K562 (cell line): ENCODE results near the gene INHA. TPM values are rescaled to one million over a fixed set of nuclear protein-coding genes. Genes with fewer than 3 reads are reported as not detected.
A peak's percentile ranks its signal among the peaks of the same experiment; 100 is the strongest.

ENCODE experiments used
- ATAC-seq: fragments of 200-7000 bp; cut with Tn5 transposase; 3 replicates; pipeline ENCODE4 v1.9.1; 2020; ENCODE audit warnings: moderate library complexity
- BruUV-seq: library from RNA; stranded (reverse); fragments of 400-500 nt; replicated peaks from 2 replicates; lab custom pipeline; 2021; lab: Mats Ljungman, UMichigan
- CTCF ChIA-PET: fragments of 300-600 bp; formaldehyde crosslinking; extraction: SDS; loops from one replicate; lab custom pipeline; 2021; ENCODE audit warnings: low intra/inter-chr PET ratio; lab: Yijun Ruan, JAX
- POLR2A ChIA-PET: fragments of 300-600, 350-650 bp; sonication (Branson Sonifier 250); formaldehyde crosslinking; extraction: SDS; loops from one replicate; lab custom pipeline; 2021; ENCODE audit warnings: antibody characterized with exemption, inconsistent platforms; lab: Yijun Ruan, JAX
- DNase-seq, 4 experiments: peaks; one replicate each; pipeline versions ENCODE4 v3.0.0 to v3.0.0-alpha.2; 2011 to 2018; ENCODE audit warnings: low spot score in 3 of 4, mixed read lengths in 3 of 4; ENCODE audit errors: extremely low read depth in 1 of 4
- FAIRE-seq: peaks from 2 replicates; lab custom pipeline; 2011; peaks lifted over from hg19 to GRCh38; lab: Jason Lieb, UNC
- H2AFZ ChIP-seq: 2 replicates; pipeline ENCODE4 v1.6.0; 2011; ENCODE audit warnings: low read depth, low read length, control low read depth, inconsistent platforms
- H3K27ac ChIP-seq: fragments of 200-600 bp; 3 replicates; pipeline ENCODE4 v1.8.0; 2011; ENCODE audit warnings: low read depth, mild to moderate bottlenecking, control low read depth, inconsistent platforms, low read length, moderate library complexity, mixed read lengths; ENCODE audit errors: extremely low read depth
- H3K27me3 ChIP-seq, 2 experiments: fragments of 300-600 bp in 1 of 2; 2 replicates in 1 of 2; 3 replicates in 1 of 2; pipeline versions ENCODE4 v1.6.0 to v1.8.0; 2011; ENCODE audit warnings: inconsistent platforms in 2 of 2, low read length in 2 of 2, mild to moderate bottlenecking in 1 of 2, mixed read lengths in 1 of 2, moderate library complexity in 1 of 2; ENCODE audit not compliant: control insufficient read depth in 2 of 2, insufficient read depth in 2 of 2
- H3K36me3 ChIP-seq: fragments of 300-600 bp; 3 replicates; pipeline ENCODE4 v1.8.0; 2011; ENCODE audit warnings: mild to moderate bottlenecking, low read length, inconsistent platforms; ENCODE audit not compliant: control insufficient read depth, insufficient read depth
- H3K4me1 ChIP-seq, 2 experiments: fragments of 200-600 bp in 1 of 2; replicated peaks in 1 of 2; 2 replicates in 1 of 2; 3 replicates in 1 of 2; pipeline versions ENCODE4 v1.5.1 to v1.8.0; 2011; ENCODE audit warnings: inconsistent platforms in 2 of 2, low read length in 2 of 2, mild to moderate bottlenecking in 1 of 2, mixed read lengths in 1 of 2, moderate library complexity in 1 of 2; ENCODE audit not compliant: control insufficient read depth in 2 of 2, insufficient read depth in 2 of 2
- H3K4me2 ChIP-seq: 2 replicates; pipeline ENCODE4 v1.6.1; 2011; ENCODE audit warnings: low read length, control low read depth, inconsistent platforms, mixed read lengths; ENCODE audit not compliant: insufficient read depth
- H3K4me3 ChIP-seq: fragments of 200-600 bp; sonication (generic), shearing (Covaris generic); 2 replicates; pipeline ENCODE4 v1.5.1; 2016; ENCODE audit warnings: control low read depth, inconsistent platforms
- H3K79me2 ChIP-seq: fragments of 200-600 bp; 3 replicates; pipeline ENCODE4 v1.8.0; 2011; ENCODE audit warnings: low read length, inconsistent platforms; ENCODE audit not compliant: control insufficient read depth, insufficient read depth
- H3K9ac ChIP-seq, 2 experiments: 2 replicates each; pipeline versions ENCODE4 v1.6.0 to v1.6.1; 2011; ENCODE audit warnings: low read depth in 2 of 2, low read length in 2 of 2, control low read depth in 1 of 2, inconsistent platforms in 1 of 2, mild to moderate bottlenecking in 1 of 2, mixed read lengths in 1 of 2; ENCODE audit not compliant: insufficient read depth in 1 of 2
- H3K9me1 ChIP-seq: one replicate; pipeline ENCODE4 v1.6.0; 2011; ENCODE audit warnings: inconsistent platforms, mild to moderate bottlenecking, low read length, moderate library complexity; ENCODE audit not compliant: control insufficient read depth, insufficient read depth
- H3K9me3 ChIP-seq: replicated peaks from 2 replicates; pipeline ENCODE4 v1.5.1; 2011; ENCODE audit warnings: low read depth, low read length, inconsistent platforms; ENCODE audit not compliant: control insufficient read depth, insufficient read depth
- H4K20me1 ChIP-seq: replicated peaks from 2 replicates; pipeline ENCODE4 v1.6.1; 2011; ENCODE audit warnings: low read length, inconsistent platforms, mixed read lengths; ENCODE audit not compliant: control insufficient read depth, insufficient read depth
- HINFP ChIP-seq: fragments of 450-650 bp; conservative IDR thresholded peaks from 2 replicates; pipeline ENCODE4 v1.6.1; 2016; ENCODE audit warnings: missing genetic modification characterization, low read depth, mild to moderate bottlenecking, control low read depth, missing compliant biosample characterization
- HLTF ChIP-seq: fragments of 450-650 bp; IDR thresholded peaks from 2 replicates; pipeline ENCODE4 v1.6.1; 2016
- PCBP2 ChIP-seq: fragments of 200-400 bp; formaldehyde crosslinking; IDR thresholded peaks from 2 replicates; pipeline ENCODE4 v1.6.1; 2018; ENCODE audit warnings: low read length, low read depth, mild to moderate bottlenecking, moderate library complexity; ENCODE audit not compliant: poor library complexity, severe bottlenecking
- PURB ChIP-seq: sonication (generic); formaldehyde crosslinking; IDR thresholded peaks from 2 replicates; pipeline ENCODE4 v1.9.0; 2021; ENCODE audit warnings: low read depth, mild to moderate bottlenecking, missing genetic modification reagents
- PYGO2 ChIP-seq: fragments of 450-650 bp; IDR thresholded peaks from 2 replicates; pipeline ENCODE4 v1.6.1; 2016; ENCODE audit warnings: mild to moderate bottlenecking, missing genetic modification characterization, moderate library complexity, missing compliant biosample characterization
- RAD21 ChIP-seq, 2 experiments: fragments of 250-450 bp in 1 of 2; fragments of 450-650 bp in 1 of 2; sonication (Bioruptor Pico) in 1 of 2; formaldehyde crosslinking in 1 of 2; IDR thresholded peaks in 1 of 2; conservative IDR thresholded peaks in 1 of 2; 2 replicates each; pipeline versions ENCODE4 v1.4.0 to v1.8.0; 2020 to 2022; ENCODE audit warnings: mild to moderate bottlenecking in 2 of 2, moderate library complexity in 1 of 2
- RBM17 ChIP-seq: fragments of 200-400 bp; formaldehyde crosslinking; IDR thresholded peaks from 2 replicates; pipeline ENCODE4 v1.6.1; 2017; ENCODE audit warnings: low read depth, mild to moderate bottlenecking, low read length, borderline replicate concordance
- RFX5 ChIP-seq: IDR thresholded peaks from 2 replicates; pipeline ENCODE4 v1.6.1; 2011; ENCODE audit warnings: low read depth, mild to moderate bottlenecking, improper control_type of control experiment, low read length
- SIN3B ChIP-seq: fragments of 450-650 bp; IDR thresholded peaks from 2 replicates; pipeline ENCODE4 v1.6.1; 2017; ENCODE audit warnings: low read depth, mild to moderate bottlenecking, moderate library complexity
- SIX5 ChIP-seq, 2 experiments: IDR thresholded peaks; 2 replicates each; pipeline ENCODE4 v1.6.1; 2011; ENCODE audit warnings: low read length in 2 of 2, borderline replicate concordance in 1 of 2, low read depth in 1 of 2, mild to moderate bottlenecking in 1 of 2, moderate library complexity in 1 of 2; ENCODE audit not compliant: insufficient read depth in 1 of 2
- SMAD1 ChIP-seq: fragments of 150-350 bp; IDR thresholded peaks from 2 replicates; pipeline ENCODE4 v1.6.1; 2014; ENCODE audit warnings: low read length, low read depth; ENCODE audit not compliant: partially characterized antibody
- SMARCA5 ChIP-seq: fragments of 450-650 bp; IDR thresholded peaks from 2 replicates; pipeline ENCODE4 v1.6.1; 2016
- TEAD1 ChIP-seq, 2 experiments: fragments of 450-650 bp in 1 of 2; sonication (generic) in 1 of 2; formaldehyde crosslinking; IDR thresholded peaks; 2 replicates each; pipeline versions ENCODE4 v1.4.0 to v1.8.0; 2020 to 2022; ENCODE audit warnings: mild to moderate bottlenecking in 2 of 2, missing genetic modification reagents in 1 of 2
- YY1 ChIP-seq, 3 experiments: IDR thresholded peaks; 2 replicates each; pipeline ENCODE4 v1.6.1; 2011; ENCODE audit warnings: low read length in 2 of 3, mild to moderate bottlenecking in 2 of 3, moderate library complexity in 2 of 3, borderline replicate concordance in 1 of 3, control low read depth in 1 of 3, low read depth in 1 of 3; ENCODE audit not compliant: insufficient read depth in 3 of 3, insufficient replicate concordance in 2 of 3, control insufficient read depth in 1 of 3, insufficient read length in 1 of 3; ENCODE audit errors: extremely low read depth in 1 of 3
- ZNF140 ChIP-seq: fragments of 250-450 bp; sonication (Bioruptor Pico); IDR thresholded peaks from 2 replicates; pipeline ENCODE4 v1.8.0; 2021; ENCODE audit warnings: moderate library complexity, mild to moderate bottlenecking, inconsistent platforms
- ZNF3 ChIP-seq: fragments of 250-450 bp; sonication (Bioruptor Pico); IDR thresholded peaks from 2 replicates; pipeline ENCODE4 v1.5.0; 2021; ENCODE audit warnings: mild to moderate bottlenecking, moderate library complexity
- ZNF583 ChIP-seq: fragments of 250-450 bp; sonication (Bioruptor Pico); IDR thresholded peaks from 2 replicates; pipeline ENCODE4 v1.4.0; 2020
- ZNF668 ChIP-seq: fragments of 250-450 bp; sonication (Bioruptor Pico); IDR thresholded peaks from 2 replicates; pipeline ENCODE4 v1.8.0; 2022; ENCODE audit warnings: mild to moderate bottlenecking, inconsistent platforms
- ZNF695 ChIP-seq: fragments of 450-650 bp; formaldehyde crosslinking; IDR thresholded peaks from 2 replicates; pipeline ENCODE4 v1.4.0; 2020; ENCODE audit warnings: mild to moderate bottlenecking, moderate library complexity
- ZNF699 ChIP-seq: fragments of 250-450 bp; sonication (Bioruptor Pico); IDR thresholded peaks from 2 replicates; pipeline ENCODE4 v1.8.0; 2021; ENCODE audit warnings: mild to moderate bottlenecking, moderate library complexity; ENCODE audit not compliant: insufficient replicate concordance
- WGBS: fragments of 100-300 bp; shearing (Covaris generic); methylation state at CpG from one replicate; pipeline ENCODE4 v1.1.6; 2016; ENCODE audit warnings: low coverage, mixed read lengths; ENCODE audit not compliant: insufficient coverage; ENCODE audit errors: missing lambda C conversion rate; 5-methylcytosine and 5-hydroxymethylcytosine counted together
- in situ Hi-C: fragments of 300-500 bp; cut with MboI; formaldehyde crosslinking; loops from 4 replicates; pipeline ENCODE4 v1.15.0; 2018; ENCODE audit warnings: inconsistent platforms, mixed read lengths
- intact Hi-C: fragments of 100-400 bp; cut with micrococcal nuclease; formaldehyde crosslinking; loops from 2 replicates; pipeline ENCODE4 v1.14.2; 2022
- polyA plus RNA-seq, 8 experiments: library from polyadenylated mRNA; depleted of rRNA in 4 of 8; stranded (reverse) in 5 of 8; unstranded in 3 of 8; fragments of >200 nt; fragmentation: Nextera tagmentation in 2 of 8; fragmentation: Illumina TruSeq in 1 of 8; extraction: Ambion mirVana in 2 of 8; extraction: Trizol in 1 of 8; gene quantifications; 2 replicates each; pipeline versions ENCODE4 v1.2.1 to v1.2.3, GENCODE V29; 2011 to 2014; ENCODE audit warnings: inconsistent platforms in 1 of 8, missing spikeins in 1 of 8
- total RNA-seq, 7 experiments: library from RNA; depleted of rRNA in 6 of 7; stranded (reverse); fragments of >200 nt in 6 of 7; fragmentation: Illumina TruSeq in 2 of 7; extraction: Trizol in 2 of 7; gene quantifications; 2 replicates each; pipeline versions ENCODE4 v1.2.1 to v1.2.3, GENCODE V29; 2011 to 2021; ENCODE audit warnings: low replicate concordance in 1 of 7

The INHA gene
- total and polyA plus RNA-seq, 9 of the 15 experiments (the other 6 are each of a cell fraction or from before 2014, with no cell fraction given) = 0.07 to 1.9 (median 0.40) TPM

DNA sequence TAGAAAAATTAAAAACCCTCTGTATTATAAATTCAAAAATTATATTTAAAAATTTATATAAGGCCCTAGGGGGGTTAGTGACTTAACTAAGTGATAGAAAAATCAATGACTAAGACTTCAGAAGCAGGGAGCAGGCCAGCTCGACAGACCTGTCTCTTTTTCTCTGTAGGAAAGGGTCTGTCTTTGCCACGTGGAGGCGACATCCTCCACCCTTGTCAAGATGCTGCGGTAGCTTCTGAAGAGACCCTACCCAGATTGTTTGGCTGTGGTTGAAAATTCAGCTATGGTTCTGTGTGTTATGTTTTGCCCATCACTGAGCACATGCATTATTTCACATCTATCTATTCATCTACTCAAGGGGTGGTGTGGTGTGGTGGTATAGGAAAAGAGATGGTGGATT, 47.1 kb downstream of the INHA start (continued):
- peak in 1 of 2 experiments; percentile 56; a peak in 2 of 4 replicates for TF ChIP-seq RAD21 (CRISPR knock-in tag; conservative IDR thresholded peaks at IDR 0.05 in 1 of 2, IDR thresholded peaks at IDR 0.05 in 1 of 2)

GRCh38 chr2:219620546-219620945, 48.4 kb downstream of the INHA start:
- H3K4me3 ChIP-seq = no peak overlapping the region
- no peaks in the 10 kb centered on the region for H3K9me3 ChIP-seq
- intact Hi-C loops (no loop called here), in situ Hi-C loops (no loop called here)
- ATAC-seq = no peak
- H3K27ac ChIP-seq = no peak overlapping the region
- WGBS = 35% methylated on average over 6 of the region's 6 CpGs
- FAIRE-seq = no peak
- H3K9me1 ChIP-seq = no peaks in the 10 kb centered on the region
- DNase-seq = no peak
- CTCF ChIA-PET = no interaction called here
- no peak overlapping the region for H3K4me2 ChIP-seq
- H3K36me3 ChIP-seq = no peaks in the 10 kb centered on the region
- H3K27me3 ChIP-seq = peaks cover 2 to 16% of the 10 kb centered on the region in 2 experiments; a peak in 1 of 5 replicates
- no peak overlapping the region for H3K9ac ChIP-seq
- no TSS peak for BruUV-seq
- no peak overlapping the region for H2AFZ ChIP-seq
- TF ChIP-seq ZNF699 (no peak), ZNF695 (CRISPR knock-in tag) (no peak), YY1 (IDR thresholded peaks at IDR 0.05; ENCODE audit: borderline replicate concordance in 1 of 3, control insufficient read depth in 1 of 3, extremely low read depth in 1 of 3, insufficient read depth in 3 of 3, insufficient read length in 1 of 3, insufficient replicate concordance in 2 of 3, low read depth in 1 of 3, low read length in 2 of 3) (no peak), RBM17 (no peak), PCBP2 (no peak), ZNF583 (no peak), PYGO2 (tag) (no peak), RFX5 (no peak), TEAD1 (CRISPR knock-in tag; IDR thresholded peaks at IDR 0.05) (no peak), ZNF668 (CRISPR knock-in tag) (no peak), PURB (CRISPR knock-in tag) (no peak), HINFP (tag) (no peak), SIX5 (IDR thresholded peaks at IDR 0.05; ENCODE audit: borderline replicate concordance in 1 of 2, insufficient read depth in 1 of 2, low read depth in 1 of 2, low read length in 2 of 2) (no peak), SMAD1 (no peak), SIN3B (no peak), ZNF3 (no peak), SMARCA5 (no peak), ZNF140 (CRISPR knock-in tag) (no peak), HLTF (no peak)
- H3K79me2 ChIP-seq = no peaks in the 10 kb centered on the region
- no peaks in the 10 kb centered on the region; a peak in 1 of 5 replicates for H3K4me1 ChIP-seq
- POLR2A ChIA-PET = interaction anchor here (0.6 kb wide), 1 partner anchor 12 kb away, joined by 3 read pairs; no protein-coding TSS in a partner anchor
- H4K20me1 ChIP-seq = no peaks in the 10 kb centered on the region; the same call in 1 of the 2 replicates
